LNCaP clone FGC (cell line): ENCODE data around the gene LEO1.
"Not testable (repeated sequence)": the region's sequence is repeated elsewhere in the genome, so short reads cannot be mapped to it uniquely, and the experiment has no call there.

Source experiments
- DNase-seq: peaks from one replicate; pipeline ENCODE4 v3.0.0-alpha.2; 2011; ENCODE audit warnings: low read depth
- H3K4me3 ChIP-seq: 2 replicates; pipeline ENCODE4 v1.5.1; 2011; ENCODE audit warnings: mild to moderate bottlenecking, low read depth, low read length, control low read depth
- CTCF ChIP-seq: IDR thresholded peaks from 2 replicates; pipeline ENCODE4 v1.5.1; 2012; ENCODE audit warnings: mild to moderate bottlenecking; ENCODE audit not compliant: control insufficient read depth, insufficient read depth; ENCODE audit errors: extremely low read depth

Gene LEO1

GRCh38 chr15:52008698-52009434, 37.3 kb upstream of the LEO1 start:
- no peak overlapping the region for H3K4me3 ChIP-seq
- no peak for TF ChIP-seq CTCF
- DNase-seq, result peak; percentile 54

GRCh38 chr15:52008359-52008697, 36.8 kb upstream of the LEO1 start:
- DNase-seq, result no peak
- no peak overlapping the region for H3K4me3 ChIP-seq
- no peak for TF ChIP-seq CTCF

- no peak for TF ChIP-seq CTCF
- DNase-seq, result no peak
- H3K4me3 ChIP-seq, result no peak overlapping the region
Measured at GRCh38 chr15:52006702-52007340, 35.2 kb upstream of the LEO1 start.

GRCh38 chr15:52005748-52006701, 34.4 kb upstream of the LEO1 start:
- no peak for TF ChIP-seq CTCF
- no peak overlapping the region for H3K4me3 ChIP-seq
- DNase-seq, result no peak

- no peak for TF ChIP-seq CTCF
- no peak for DNase-seq
- H3K4me3 ChIP-seq, result no peak overlapping the region
Measured at GRCh38 chr15:52004806-52005205, 33.2 kb upstream of the LEO1 start.

- TF ChIP-seq CTCF, result no peak
- DNase-seq, result no peak
- H3K4me3 ChIP-seq, result no peak overlapping the region
Measured at GRCh38 chr15:52003710-52004109, 32.1 kb upstream of the LEO1 start.

GRCh38 chr15:52003089-52003488, 31.5 kb upstream of the LEO1 start:
- not testable (repeated sequence) for H3K4me3 ChIP-seq, DNase-seq
